Esophagus muscularis mucosa (tissue), 4 donors: ENCODE results near the gene PDZRN3. TPM values are rescaled to one million over a fixed set of nuclear protein-coding genes. Genes with fewer than 3 reads are reported as not detected.

ENCODE experiments used
- DNase-seq: peaks from one replicate; pipeline ENCODE4 v3.0.0-alpha.2; 2017; ENCODE audit errors: extremely low spot score
- H3K27ac ChIP-seq, 4 donors: fragments of 200-600 bp; sonication (generic); replicated peaks in 1 of 4; 1 replicate in 3 of 4; 2 replicates in 1 of 4; pipeline ENCODE4 v1.5.1; 2016 to 2019; ENCODE audit warnings: mild to moderate bottlenecking in 1 of 4
- H3K27me3 ChIP-seq, 4 donors: fragments of 200-600 bp; sonication (generic); one replicate each; pipeline versions ENCODE4 v1.5.1 to v1.6.0; 2016 to 2019
- H3K36me3 ChIP-seq, 4 donors: fragments of 200-600 bp; sonication (generic); one replicate each; pipeline ENCODE4 v1.5.1; 2016 to 2019
- H3K4me1 ChIP-seq, 4 donors: fragments of 200-600 bp; sonication (generic); one replicate each; pipeline ENCODE4 v1.5.1; 2016 to 2019
- H3K4me3 ChIP-seq, 4 donors: fragments of 200-600 bp; sonication (generic); 1 replicate in 2 of 4; 2 replicates in 2 of 4; pipeline ENCODE4 v1.5.1; 2016 to 2019; ENCODE audit warnings: mild to moderate bottlenecking in 4 of 4, moderate library complexity in 1 of 4
- H3K9me3 ChIP-seq, 4 donors: fragments of 200-600 bp; sonication (generic); 1 replicate in 3 of 4; 2 replicates in 1 of 4; pipeline ENCODE4 v1.5.1; 2016 to 2019
- EP300 ChIP-seq: sonication (generic); formaldehyde crosslinking; IDR thresholded peaks from one replicate; pipeline ENCODE4 v1.6.1; 2017; ENCODE audit warnings: antibody characterized with exemption
- POLR2A ChIP-seq: fragments of 450-650 bp; IDR thresholded peaks from one replicate; pipeline ENCODE4 v1.6.1; 2017; ENCODE audit warnings: antibody characterized with exemption, moderate library complexity, mild to moderate bottlenecking, low read depth
- POLR2AphosphoS5 ChIP-seq, 2 donors: sonication (generic); formaldehyde crosslinking; IDR thresholded peaks; one replicate each; pipeline ENCODE4 v1.6.1; 2017; ENCODE audit warnings: antibody characterized with exemption in 2 of 2
- WGBS: methylation state at CpG from one replicate; pipeline ENCODE4 v1.1.5; 2018; 5-methylcytosine and 5-hydroxymethylcytosine counted together
- intact Hi-C: fragments of 100-400 bp; cut with DNase I; formaldehyde crosslinking; loops from one replicate; pipeline ENCODE4 v1.15.1; 2023
- total RNA-seq, 4 donors: library from RNA; depleted of rRNA; stranded (reverse); fragments of >200 nt; gene quantifications; one replicate each; pipeline versions ENCODE4 v1.1.0 to v1.2.1, GENCODE V29; 2016
- TF ChIP-seq, protein P1 (sequence below), 3 experiments: fragments of 200-600 bp in 2 of 3; fragments of 450-650 bp in 1 of 3; sonication (generic) in 2 of 3; IDR thresholded peaks; one replicate each; pipeline ENCODE4 v1.5.1; 2017 to 2019; ENCODE audit warnings: antibody characterized with exemption in 3 of 3, mild to moderate bottlenecking in 2 of 3, moderate library complexity in 1 of 3

PDZRN3 gene
- total RNA-seq, 4 donors from 2014 or later: 149 to 314 (median 220) TPM

DNA sequence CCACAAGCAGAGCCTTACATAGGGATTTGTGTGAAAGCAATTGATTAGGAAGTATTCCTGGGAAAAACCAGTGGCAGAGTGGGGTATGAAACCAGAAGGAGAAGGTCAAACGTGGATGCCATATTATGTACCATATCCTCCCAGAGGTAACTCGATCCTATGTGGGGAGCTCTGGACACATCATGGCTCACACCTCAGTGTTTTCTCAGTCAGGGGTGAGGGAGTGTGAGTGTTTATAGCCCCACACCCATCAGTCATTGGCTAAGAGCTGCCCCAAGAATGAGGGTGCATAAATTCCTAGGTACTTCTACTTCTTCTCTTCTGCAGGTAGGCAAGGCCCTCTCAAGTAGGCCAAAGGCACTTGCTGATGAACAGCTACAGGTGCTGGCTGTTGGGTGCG is 28.2 kb upstream of the PDZRN3 start:
- H3K36me3 ChIP-seq: no peaks in the 10 kb centered on the region
- H3K4me3 ChIP-seq: no peak overlapping the region
- WGBS: 94% methylated on average over 3 of the region's 3 CpGs
- H3K4me1 ChIP-seq: no peaks in the 10 kb centered on the region
- no peak overlapping the region for H3K27ac ChIP-seq
- H3K9me3 ChIP-seq: no peaks in the 10 kb centered on the region
- intact Hi-C loops: loop anchor here (10.0 kb wide), 1 partner anchor 548 kb away; no protein-coding TSS in a partner anchor
- TF ChIP-seq EP300: no peak
- TF ChIP-seq POLR2AphosphoS5 (IDR thresholded peaks at IDR 0.05): no peak
- no peak for TF ChIP-seq POLR2A
- TF ChIP-seq, protein P1, sequence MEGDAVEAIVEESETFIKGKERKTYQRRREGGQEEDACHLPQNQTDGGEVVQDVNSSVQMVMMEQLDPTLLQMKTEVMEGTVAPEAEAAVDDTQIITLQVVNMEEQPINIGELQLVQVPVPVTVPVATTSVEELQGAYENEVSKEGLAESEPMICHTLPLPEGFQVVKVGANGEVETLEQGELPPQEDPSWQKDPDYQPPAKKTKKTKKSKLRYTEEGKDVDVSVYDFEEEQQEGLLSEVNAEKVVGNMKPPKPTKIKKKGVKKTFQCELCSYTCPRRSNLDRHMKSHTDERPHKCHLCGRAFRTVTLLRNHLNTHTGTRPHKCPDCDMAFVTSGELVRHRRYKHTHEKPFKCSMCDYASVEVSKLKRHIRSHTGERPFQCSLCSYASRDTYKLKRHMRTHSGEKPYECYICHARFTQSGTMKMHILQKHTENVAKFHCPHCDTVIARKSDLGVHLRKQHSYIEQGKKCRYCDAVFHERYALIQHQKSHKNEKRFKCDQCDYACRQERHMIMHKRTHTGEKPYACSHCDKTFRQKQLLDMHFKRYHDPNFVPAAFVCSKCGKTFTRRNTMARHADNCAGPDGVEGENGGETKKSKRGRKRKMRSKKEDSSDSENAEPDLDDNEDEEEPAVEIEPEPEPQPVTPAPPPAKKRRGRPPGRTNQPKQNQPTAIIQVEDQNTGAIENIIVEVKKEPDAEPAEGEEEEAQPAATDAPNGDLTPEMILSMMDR (IDR thresholded peaks at IDR 0.05): no peak
- no peak for DNase-seq
- H3K27me3 ChIP-seq: no peaks in the 10 kb centered on the region

DNA sequence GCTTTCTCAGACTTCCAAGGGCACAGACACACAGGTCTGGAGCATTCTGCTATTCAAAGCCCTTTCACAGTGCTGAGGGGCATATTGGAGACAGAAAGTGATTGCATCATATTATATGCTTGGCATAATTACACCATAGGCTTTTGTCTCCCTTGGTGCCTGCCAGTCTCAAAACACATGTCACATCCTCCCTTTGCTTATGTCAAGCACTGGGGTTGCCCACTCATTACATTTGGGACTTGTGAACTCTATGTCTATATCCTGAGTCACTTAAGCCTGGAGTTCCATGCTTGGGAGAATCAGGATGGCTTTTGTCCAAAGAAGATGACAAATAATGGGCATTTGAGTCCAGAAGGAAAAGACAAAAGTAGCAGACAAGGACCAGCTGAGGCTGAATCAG is 12.3 kb upstream of the PDZRN3 start:
- Histone ChIP-seq H3K9me3 (no peaks in the 10 kb centered on the region), H3K4me3 (no peak overlapping the region), H3K36me3 (no peaks in the 10 kb centered on the region), H3K27me3 (no peaks in the 10 kb centered on the region), H3K27ac (no peak overlapping the region), H3K4me1 (peaks cover 0 to 5% (median 2%) of the 10 kb centered on the region in 4 donors)
- TF ChIP-seq, protein P1 (IDR thresholded peaks at IDR 0.05): no peak
- no peak for TF ChIP-seq POLR2AphosphoS5 (IDR thresholded peaks at IDR 0.05)
- intact Hi-C loops: loop anchor here (10.0 kb wide), 1 partner anchor 148 kb away; no protein-coding TSS in a partner anchor
- DNase-seq: no peak

DNA sequence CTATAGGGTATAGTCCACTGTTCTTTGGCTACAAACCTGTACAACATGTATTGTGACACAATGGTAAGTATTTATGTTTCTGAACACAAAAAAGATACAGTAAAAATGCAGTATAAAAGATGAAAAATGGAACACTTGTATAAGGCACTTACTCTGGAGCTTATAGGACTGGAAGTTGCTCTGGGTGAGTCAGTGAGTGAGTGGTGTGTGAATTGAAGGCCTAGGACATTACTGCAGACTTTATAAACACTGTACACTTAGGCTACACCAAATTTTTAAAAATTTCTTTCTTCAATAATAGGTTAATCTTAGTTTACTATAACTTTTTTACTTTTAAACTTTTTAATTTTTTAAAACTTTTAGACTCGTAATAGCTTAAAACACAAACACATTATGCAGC is 10.5 kb upstream of the PDZRN3 start:
- H3K9me3 ChIP-seq: no peaks in the 10 kb centered on the region
- 2% methylated on average over 1 of the region's 1 CpG for WGBS
- no peak overlapping the region for H3K27ac ChIP-seq
- intact Hi-C loops: loop anchor here (10.0 kb wide), 1 partner anchor 150 kb away; no protein-coding TSS in a partner anchor
- TF ChIP-seq POLR2A (no peak), EP300 (no peak), POLR2AphosphoS5 (IDR thresholded peaks at IDR 0.05) (no peak)
- TF ChIP-seq, protein P1 (IDR thresholded peaks at IDR 0.05): no peak
- H3K4me3 ChIP-seq: no peak overlapping the region
- DNase-seq: no peak
- no peaks in the 10 kb centered on the region for H3K36me3 ChIP-seq
- no peaks in the 10 kb centered on the region for H3K27me3 ChIP-seq
- H3K4me1 ChIP-seq: peaks cover 0 to 5% (median 2%) of the 10 kb centered on the region in 4 donors

DNA sequence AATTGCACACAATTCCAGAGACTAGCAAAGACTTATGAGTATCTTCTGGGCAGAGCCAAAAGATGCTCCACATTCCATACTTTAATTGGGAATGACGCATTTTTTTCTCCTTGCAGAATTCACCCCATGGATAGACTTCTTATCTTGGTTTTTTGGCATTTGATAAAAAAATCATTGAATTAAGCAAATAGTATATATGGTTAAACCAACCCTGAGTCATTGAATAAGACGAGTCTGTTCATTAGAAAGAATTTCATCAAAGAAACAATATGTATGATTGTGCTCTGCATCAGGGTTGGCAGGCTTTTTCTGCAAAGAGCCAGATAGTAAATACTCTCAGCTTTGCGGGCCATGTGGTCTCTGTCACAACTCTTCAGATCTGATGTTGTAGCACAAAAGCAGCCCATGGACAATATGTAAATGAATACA is 9.2 kb upstream of the PDZRN3 start:
- 70% methylated on average over 3 of the region's 3 CpGs for WGBS
- intact Hi-C loops: loop anchor here (10.0 kb wide), 1 partner anchor 151 kb away; no protein-coding TSS in a partner anchor
- TF ChIP-seq, protein P1 (IDR thresholded peaks at IDR 0.05): no peak
- no peak for TF ChIP-seq POLR2A
- TF ChIP-seq EP300: no peak
- TF ChIP-seq POLR2AphosphoS5 (IDR thresholded peaks at IDR 0.05): no peak

DNA sequence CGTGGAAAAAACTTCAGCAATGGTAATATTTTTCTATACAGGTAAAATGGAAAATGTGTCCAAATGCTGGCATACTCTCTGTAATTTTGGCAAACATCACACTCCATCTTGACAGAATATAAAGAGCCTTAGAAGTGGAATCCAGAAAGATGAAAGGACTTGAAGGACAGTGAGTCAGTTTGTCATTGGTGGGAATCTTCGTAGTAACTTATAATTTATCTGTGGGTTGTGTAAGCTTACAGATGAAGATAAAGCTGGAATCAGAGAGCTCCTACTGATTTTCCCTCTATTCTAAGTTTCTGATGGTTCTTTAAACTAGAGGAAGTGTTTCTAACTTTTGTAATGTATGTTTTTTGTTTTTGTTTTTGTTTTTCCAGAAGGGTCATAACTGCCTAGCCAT is 8.7 kb upstream of the PDZRN3 start:
- intact Hi-C loops: loop anchor here (10.0 kb wide), 1 partner anchor 151 kb away; no protein-coding TSS in a partner anchor
- H3K4me1 ChIP-seq: peaks cover 0 to 5% (median 2%) of the 10 kb centered on the region in 4 donors
- H3K4me3 ChIP-seq: no peak overlapping the region
- WGBS: 41% methylated on average over 2 of the region's 2 CpGs
- H3K36me3 ChIP-seq: no peaks in the 10 kb centered on the region
- H3K9me3 ChIP-seq: no peaks in the 10 kb centered on the region
- TF ChIP-seq POLR2AphosphoS5 (IDR thresholded peaks at IDR 0.05) (no peak), EP300 (no peak), POLR2A (no peak)
- TF ChIP-seq, protein P1 (IDR thresholded peaks at IDR 0.05): no peak
- no peak overlapping the region for H3K27ac ChIP-seq
- no peak for DNase-seq
- H3K27me3 ChIP-seq: no peaks in the 10 kb centered on the region

More for the DNA sequence above, 9.2 kb upstream of the PDZRN3 start:
- Histone ChIP-seq H3K4me1 (peaks cover 0 to 5% (median 2%) of the 10 kb centered on the region in 4 donors), H3K9me3 (no peaks in the 10 kb centered on the region), H3K27ac (no peak overlapping the region), H3K27me3 (no peaks in the 10 kb centered on the region), H3K4me3 (no peak overlapping the region), H3K36me3 (no peaks in the 10 kb centered on the region)
- no peak for DNase-seq
